Gastrocnemius medialis (tissue), 4 donors: ENCODE results near the gene ABHD15. TPM values are rescaled to one million over a fixed set of nuclear protein-coding genes. Genes with fewer than 3 reads are reported as not detected.

Experiments
- ATAC-seq, 2 donors: fragments of 150-250 bp; one replicate each; pipeline ENCODE4 v1.9.1; 2016
- DNase-seq, 2 donors: peaks; one replicate each; pipeline ENCODE4 v3.0.0-alpha.2; 2019
- H3K27ac ChIP-seq, 4 donors: fragments of 200-600 bp; sonication (generic); 1 replicate in 1 of 4; 2 replicates in 3 of 4; pipeline ENCODE4 v1.5.1; 2016 to 2018; ENCODE audit warnings: mild to moderate bottlenecking in 2 of 4, moderate library complexity in 1 of 4
- H3K27me3 ChIP-seq, 3 donors: fragments of 200-600 bp; sonication (generic) in 2 of 3; 1 replicate in 1 of 3; 2 replicates in 2 of 3; pipeline versions ENCODE4 v1.5.1 to v1.6.0; 2016 to 2019; ENCODE audit warnings: mild to moderate bottlenecking in 1 of 3, moderate library complexity in 1 of 3
- H3K36me3 ChIP-seq, 2 donors: fragments of 200-600 bp; sonication (generic) in 1 of 2; one replicate each; pipeline ENCODE4 v1.5.1; 2017 to 2018
- H3K4me1 ChIP-seq, 2 donors: fragments of 200-600 bp; sonication (generic) in 1 of 2; one replicate each; pipeline ENCODE4 v1.5.1; 2016 to 2017; ENCODE audit warnings: mild to moderate bottlenecking in 2 of 2
- H3K4me3 ChIP-seq, 4 donors: fragments of 200-600 bp; sonication (generic) in 3 of 4; 1 replicate in 1 of 4; 2 replicates in 3 of 4; pipeline ENCODE4 v1.5.1; 2016 to 2019; ENCODE audit warnings: mild to moderate bottlenecking in 2 of 4
- H3K9me3 ChIP-seq, 3 donors: fragments of 200-600 bp; sonication (generic) in 2 of 3; 1 replicate in 1 of 3; 2 replicates in 2 of 3; pipeline ENCODE4 v1.5.1; 2016 to 2019
- POLR2A ChIP-seq, 2 donors: fragments of 450-650 bp; IDR thresholded peaks; one replicate each; pipeline ENCODE4 v1.6.1; 2017; ENCODE audit warnings: antibody characterized with exemption in 2 of 2, mild to moderate bottlenecking in 2 of 2, moderate library complexity in 2 of 2
- in situ Hi-C, 4 donors: fragments of 200-750 bp; cut with MboI; loops; one replicate each; pipeline versions ENCODE4 v1.15.0 to v1.8.0; 2017; ENCODE audit warnings: low sequenced_read_pairs in 4 of 4
- intact Hi-C: fragments of 100-400 bp; cut with DNase I; formaldehyde crosslinking; loops from one replicate; pipeline ENCODE4 v1.15.1; 2023; ENCODE audit warnings: low total_unique reads
- total RNA-seq, 4 donors: library from RNA; depleted of rRNA; stranded (reverse); fragments of >200 nt; gene quantifications; one replicate each; pipeline versions ENCODE4 v1.1.0 to v1.2.3, GENCODE V29; 2016
- TF ChIP-seq, protein P1 (sequence below), 5 experiments: fragments of 450-650 bp in 3 of 5; fragments of 200-600 bp in 2 of 5; sonication (generic) in 2 of 5; IDR thresholded peaks in 4 of 5; conservative IDR thresholded peaks in 1 of 5; 1 replicate in 4 of 5; 2 replicates in 1 of 5; pipeline ENCODE4 v1.5.1; 2016 to 2019; ENCODE audit warnings: antibody characterized with exemption in 5 of 5, mild to moderate bottlenecking in 3 of 5, moderate library complexity in 3 of 5

Gene ABHD15
- total RNA-seq, 4 donors from 2014 or later: 2.6 to 5.7 (median 5.0) TPM

DNA sequence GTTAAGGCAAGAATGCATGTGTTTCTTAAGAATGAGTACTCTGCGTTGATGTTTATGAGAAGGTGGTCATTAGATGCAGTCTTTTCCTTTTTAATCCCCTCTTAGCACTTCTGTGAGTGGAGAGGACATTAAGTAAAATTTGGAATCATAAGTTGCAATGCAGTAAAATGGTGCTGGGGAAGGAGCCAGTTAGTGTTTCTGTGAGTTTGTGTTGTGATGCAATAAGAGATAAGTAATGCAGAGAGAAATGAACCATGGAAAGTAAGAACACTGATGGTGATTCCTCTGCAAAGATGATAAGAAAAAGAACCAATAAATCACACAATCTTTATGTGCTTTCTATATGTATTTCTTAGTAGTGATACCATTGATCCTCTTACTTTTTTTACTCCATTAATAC is 20.0 kb downstream of the ABHD15 start:
- ATAC-seq (no peak), DNase-seq (no peak)
- peaks cover 6 to 14% of the 10 kb centered on the region in 2 donors for H3K4me1 ChIP-seq
- H3K9me3 ChIP-seq: no peaks in the 10 kb centered on the region
- no peak overlapping the region for H3K27ac ChIP-seq
- in situ Hi-C loops: no loop called here
- H3K4me3 ChIP-seq: no peak overlapping the region
- TF ChIP-seq, protein P1, sequence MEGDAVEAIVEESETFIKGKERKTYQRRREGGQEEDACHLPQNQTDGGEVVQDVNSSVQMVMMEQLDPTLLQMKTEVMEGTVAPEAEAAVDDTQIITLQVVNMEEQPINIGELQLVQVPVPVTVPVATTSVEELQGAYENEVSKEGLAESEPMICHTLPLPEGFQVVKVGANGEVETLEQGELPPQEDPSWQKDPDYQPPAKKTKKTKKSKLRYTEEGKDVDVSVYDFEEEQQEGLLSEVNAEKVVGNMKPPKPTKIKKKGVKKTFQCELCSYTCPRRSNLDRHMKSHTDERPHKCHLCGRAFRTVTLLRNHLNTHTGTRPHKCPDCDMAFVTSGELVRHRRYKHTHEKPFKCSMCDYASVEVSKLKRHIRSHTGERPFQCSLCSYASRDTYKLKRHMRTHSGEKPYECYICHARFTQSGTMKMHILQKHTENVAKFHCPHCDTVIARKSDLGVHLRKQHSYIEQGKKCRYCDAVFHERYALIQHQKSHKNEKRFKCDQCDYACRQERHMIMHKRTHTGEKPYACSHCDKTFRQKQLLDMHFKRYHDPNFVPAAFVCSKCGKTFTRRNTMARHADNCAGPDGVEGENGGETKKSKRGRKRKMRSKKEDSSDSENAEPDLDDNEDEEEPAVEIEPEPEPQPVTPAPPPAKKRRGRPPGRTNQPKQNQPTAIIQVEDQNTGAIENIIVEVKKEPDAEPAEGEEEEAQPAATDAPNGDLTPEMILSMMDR (IDR thresholded peaks at IDR 0.05 in 4 of 5, conservative IDR thresholded peaks at IDR 0.05 in 1 of 5): no peak
- no peak for TF ChIP-seq POLR2A (IDR thresholded peaks at IDR 0.05)
- intact Hi-C loops: no loop called here
- H3K36me3 ChIP-seq: peaks cover 0 to 16% of the 10 kb centered on the region in 2 donors
- H3K27me3 ChIP-seq: no peaks in the 10 kb centered on the region

DNA sequence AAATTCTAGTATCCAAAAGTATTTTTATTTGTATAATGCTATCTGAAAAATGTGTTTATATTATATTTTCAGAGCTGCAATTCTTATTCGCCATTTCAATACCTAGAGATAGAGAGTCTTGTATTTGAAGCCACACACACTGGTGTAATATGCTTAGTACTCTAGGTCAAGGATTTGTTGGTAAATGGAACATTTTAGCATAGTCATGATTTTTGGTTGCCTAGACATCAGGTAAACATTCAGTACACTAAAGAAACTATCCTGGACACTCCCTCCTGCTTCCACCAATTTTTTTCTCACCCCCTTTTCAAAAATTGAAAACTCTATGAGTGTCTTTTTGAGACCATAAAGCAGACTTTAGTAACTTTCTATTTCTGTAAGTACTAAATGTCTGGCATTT is 20.8 kb downstream of the ABHD15 start:
- H3K9me3 ChIP-seq: no peaks in the 10 kb centered on the region
- H3K4me1 ChIP-seq: peaks cover 6 to 14% of the 10 kb centered on the region in 2 donors
- no peak overlapping the region for H3K27ac ChIP-seq
- peaks cover 0 to 21% of the 10 kb centered on the region in 2 donors for H3K36me3 ChIP-seq
- DNase-seq (no peak), ATAC-seq (no peak)
- in situ Hi-C loops (no loop called here), intact Hi-C loops (no loop called here)
- TF ChIP-seq, protein P1 (IDR thresholded peaks at IDR 0.05 in 4 of 5, conservative IDR thresholded peaks at IDR 0.05 in 1 of 5): no peak
- no peak for TF ChIP-seq POLR2A (IDR thresholded peaks at IDR 0.05)
- H3K27me3 ChIP-seq: no peaks in the 10 kb centered on the region
- H3K4me3 ChIP-seq: no peak overlapping the region

DNA sequence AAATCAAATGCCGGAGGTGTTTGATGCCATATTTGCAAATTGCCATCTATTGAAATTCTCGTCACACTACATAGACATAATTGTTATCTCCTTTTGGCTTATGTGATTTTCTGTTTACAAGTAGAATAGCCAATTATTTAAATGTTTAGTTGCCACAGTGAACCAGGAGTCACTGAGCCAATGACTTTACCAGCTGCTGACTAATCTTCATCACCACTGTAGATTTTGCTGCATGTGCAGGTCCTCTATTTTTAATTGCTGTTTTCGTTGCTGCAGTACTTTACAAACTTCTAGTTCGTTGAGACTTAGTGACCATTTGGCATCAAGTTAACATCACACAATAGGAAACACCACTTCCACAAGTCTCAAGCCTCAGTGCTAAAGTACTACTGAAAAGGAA is 22.8 kb downstream of the ABHD15 start:
- Histone ChIP-seq H3K27me3 (no peaks in the 10 kb centered on the region), H3K9me3 (no peaks in the 10 kb centered on the region), H3K36me3 (peaks cover 0 to 33% of the 10 kb centered on the region in 2 donors), H3K4me1 (peaks cover 0 to 1% of the 10 kb centered on the region in 2 donors), H3K27ac (no peak overlapping the region), H3K4me3 (no peak overlapping the region)
- DNase-seq: no peak
- no peak for TF ChIP-seq POLR2A (IDR thresholded peaks at IDR 0.05)
- TF ChIP-seq, protein P1 (IDR thresholded peaks at IDR 0.05 in 4 of 5, conservative IDR thresholded peaks at IDR 0.05 in 1 of 5): no peak
- intact Hi-C loops (no loop called here), in situ Hi-C loops (no loop called here)
- no peak for ATAC-seq

DNA sequence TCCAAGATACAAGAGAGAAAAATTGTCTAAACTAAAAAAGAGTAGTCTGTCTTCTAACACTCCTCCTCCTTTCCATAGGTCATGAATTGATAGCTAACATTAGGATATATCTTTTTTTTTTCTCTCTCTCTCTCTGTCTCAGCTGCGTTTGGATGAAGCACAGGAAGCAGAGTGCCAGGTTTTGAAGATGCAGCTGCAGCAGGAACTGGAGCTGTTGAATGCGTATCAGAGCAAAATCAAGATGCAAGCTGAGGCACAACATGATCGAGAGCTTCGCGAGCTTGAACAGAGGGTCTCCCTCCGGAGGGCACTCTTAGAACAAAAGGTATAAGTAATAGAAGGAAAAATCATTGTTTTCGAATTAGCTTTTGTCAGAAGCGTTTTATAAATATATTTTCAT is 32.9 kb downstream of the ABHD15 start:
- intact Hi-C loops: no loop called here
- ATAC-seq (no peak), DNase-seq (no peak)
- Histone ChIP-seq H3K36me3 (peaks cover 0 to 51% of the 10 kb centered on the region in 2 donors), H3K9me3 (no peaks in the 10 kb centered on the region), H3K27ac (no peak overlapping the region), H3K4me3 (no peak overlapping the region), H3K4me1 (no peaks in the 10 kb centered on the region), H3K27me3 (no peaks in the 10 kb centered on the region)
- in situ Hi-C loops: no loop called here
- TF ChIP-seq POLR2A (IDR thresholded peaks at IDR 0.05): no peak
- TF ChIP-seq, protein P1 (IDR thresholded peaks at IDR 0.05 in 4 of 5, conservative IDR thresholded peaks at IDR 0.05 in 1 of 5): no peak

DNA sequence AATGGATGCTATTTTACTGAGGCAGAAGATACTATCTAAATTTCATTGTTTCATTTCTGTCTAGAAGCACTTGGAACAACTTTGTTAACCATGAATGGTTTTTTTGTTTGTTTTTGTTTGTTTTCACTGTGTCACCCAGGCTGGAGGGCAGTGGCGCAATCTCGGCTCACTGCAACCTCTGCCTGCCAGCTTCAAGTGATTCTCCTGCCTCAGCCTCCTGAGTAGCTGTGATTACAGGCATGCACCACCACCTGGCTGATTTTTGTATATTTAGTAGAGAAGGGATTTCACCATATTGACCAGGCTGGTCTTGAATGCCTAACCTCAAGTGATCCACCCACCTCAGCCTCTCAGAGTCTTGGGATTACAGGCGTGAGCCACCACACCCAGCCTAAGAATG is 40.5 kb downstream of the ABHD15 start:
- Histone ChIP-seq H3K4me3 (no peak overlapping the region), H3K36me3 (peaks cover 0 to 40% of the 10 kb centered on the region in 2 donors), H3K27me3 (no peaks in the 10 kb centered on the region), H3K27ac (no peak overlapping the region), H3K4me1 (no peaks in the 10 kb centered on the region), H3K9me3 (no peaks in the 10 kb centered on the region)
- in situ Hi-C loops: no loop called here
- DNase-seq (no peak), ATAC-seq (no peak)
- intact Hi-C loops: no loop called here
- TF ChIP-seq, protein P1 (IDR thresholded peaks at IDR 0.05 in 4 of 5, conservative IDR thresholded peaks at IDR 0.05 in 1 of 5): no peak
- no peak for TF ChIP-seq POLR2A (IDR thresholded peaks at IDR 0.05)
